Iris pigment epithelial cell (primary cell): Measurements from ENCODE around the gene CREB5.
A peak's percentile ranks its signal among the peaks of the same experiment; 100 is the strongest.
"Not testable (repeated sequence)": the region's sequence is repeated elsewhere in the genome, so short reads cannot be mapped to it uniquely, and the experiment has no call there.

Experiments used
- DNase-seq: peaks from one replicate; pipeline ENCODE4 v3.0.0-alpha.2; 2011; ENCODE audit warnings: low read depth

CREB5 gene

DNA sequence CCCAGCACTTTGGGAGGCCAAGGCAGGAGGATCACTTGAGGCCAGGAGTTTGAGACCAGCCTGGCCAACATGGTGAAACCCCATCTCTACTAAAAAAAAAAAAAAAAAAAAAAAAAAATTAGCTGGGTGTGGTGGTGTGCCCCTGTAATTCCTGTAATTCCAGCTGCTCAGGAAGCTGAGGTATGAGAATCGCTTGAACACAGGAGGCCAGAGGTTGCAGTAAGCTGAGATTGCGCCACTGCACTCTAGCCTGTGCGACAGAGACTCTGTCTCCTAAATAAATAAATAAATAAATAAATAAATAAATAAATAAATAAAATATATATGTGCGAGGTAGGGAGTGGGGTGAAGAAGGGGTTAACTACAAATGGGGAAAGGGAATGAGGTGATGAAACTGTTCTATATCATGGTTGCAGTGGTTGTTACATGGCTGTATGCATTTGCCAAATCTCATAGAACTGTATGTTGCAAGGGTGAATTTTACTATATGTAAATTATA is 199.1 kb downstream of the CREB5 start:
- DNase-seq, result not testable (repeated sequence)

DNA sequence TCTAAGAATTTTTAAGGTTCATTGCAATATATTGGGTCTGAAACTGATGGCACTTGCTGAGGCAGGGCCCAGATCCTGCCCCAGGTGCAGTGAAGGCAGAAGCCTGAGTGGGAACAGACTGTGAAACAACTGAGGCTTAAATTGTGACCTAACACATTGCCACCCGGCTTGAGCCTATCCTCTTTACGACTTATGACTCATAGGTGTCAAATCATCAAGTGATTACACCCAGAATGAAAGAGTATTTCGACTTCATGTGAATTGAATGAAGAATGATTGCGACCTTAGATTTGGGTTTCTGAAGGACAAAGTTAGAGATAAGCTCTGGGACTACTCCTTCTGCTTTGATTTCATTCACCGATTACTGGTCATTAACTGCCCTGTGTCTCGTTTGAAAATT is 200.9 kb downstream of the CREB5 start:
- no peak for DNase-seq

DNA sequence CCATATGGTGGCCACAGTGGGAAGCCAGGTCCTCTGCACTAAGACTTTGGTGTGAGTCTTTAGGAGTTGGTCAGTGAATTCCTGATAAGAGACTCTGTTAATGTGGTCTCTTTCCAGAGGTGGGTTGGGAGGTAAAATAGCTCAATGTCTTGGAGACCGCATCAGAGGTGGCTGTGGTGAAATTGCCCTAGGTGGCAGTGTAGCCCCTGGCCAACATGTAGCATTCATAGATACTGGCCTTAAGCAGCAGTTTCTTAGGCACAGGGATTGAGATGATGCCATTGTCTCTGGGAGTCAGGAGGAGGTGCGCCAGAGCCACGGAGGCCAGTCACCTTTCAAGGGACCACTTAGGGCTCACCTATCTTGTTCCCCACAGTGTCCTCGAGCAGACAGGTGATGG is 202.8 kb downstream of the CREB5 start:
- no peak for DNase-seq

DNA sequence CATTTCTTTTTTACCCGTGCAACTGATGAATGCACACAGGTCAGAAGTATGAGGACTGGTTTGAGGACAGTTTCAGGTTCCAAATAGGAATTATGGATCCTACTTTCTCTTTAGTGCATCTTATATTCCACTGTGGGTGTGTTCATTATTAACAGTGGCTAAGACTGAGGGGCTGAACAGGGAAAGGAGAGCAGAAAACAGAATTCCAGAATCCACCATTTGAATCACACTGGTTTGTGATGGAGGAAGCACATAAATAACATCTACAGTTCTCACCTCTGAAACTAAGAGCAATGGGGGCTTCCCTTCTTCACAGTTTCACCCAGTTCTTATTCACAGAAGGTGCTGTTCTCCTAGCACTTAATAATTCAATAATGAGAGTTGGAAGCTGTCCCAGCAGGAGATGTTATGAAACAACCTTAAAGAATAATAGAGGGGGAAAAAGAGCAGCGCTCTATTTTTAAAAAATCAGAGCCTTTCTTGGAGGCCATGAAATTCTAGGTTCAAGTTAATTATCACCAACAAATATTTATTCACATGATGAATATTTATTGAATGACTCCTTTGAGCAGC is 205.1 kb downstream of the CREB5 start:
- no peak for DNase-seq

DNA sequence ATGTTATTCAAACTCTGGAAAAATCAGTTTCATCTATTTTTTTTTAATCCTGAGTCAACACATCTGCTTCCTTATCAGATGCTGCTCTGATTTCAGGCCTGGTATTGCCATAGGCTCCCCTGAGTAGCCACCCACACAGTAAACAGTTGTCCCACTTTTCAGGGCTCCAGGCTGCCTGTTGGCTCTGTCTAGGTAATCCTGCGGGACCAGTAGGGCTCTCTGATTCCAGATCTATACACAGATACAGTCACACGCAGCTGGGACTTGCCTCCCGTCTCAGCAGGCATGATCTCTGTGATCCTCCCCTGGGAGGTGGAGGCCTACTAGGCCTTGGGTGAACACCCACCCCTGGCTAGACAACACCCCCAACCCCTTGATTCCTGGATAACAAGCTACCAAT is 206.1 kb downstream of the CREB5 start:
- no peak for DNase-seq

DNA sequence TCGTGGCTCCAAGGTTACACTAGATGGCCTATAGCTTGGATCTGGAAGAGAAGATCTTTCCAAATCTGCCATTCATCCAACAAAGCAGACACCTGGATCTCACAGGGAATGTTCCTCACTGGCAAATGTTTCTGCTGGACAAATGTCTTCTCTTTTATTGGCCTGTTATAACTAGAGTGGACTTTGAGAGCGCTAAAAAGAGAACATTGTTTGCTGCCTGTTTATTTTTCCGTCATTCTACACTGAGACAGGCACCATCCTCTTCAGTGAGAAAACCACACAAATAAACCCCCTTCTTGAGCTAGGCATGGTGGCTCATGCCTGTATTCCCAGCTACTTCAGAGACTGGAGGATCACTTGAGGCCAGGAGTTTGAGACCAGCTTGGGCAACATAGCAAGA is 206.9 kb downstream of the CREB5 start:
- no peak for DNase-seq

DNA sequence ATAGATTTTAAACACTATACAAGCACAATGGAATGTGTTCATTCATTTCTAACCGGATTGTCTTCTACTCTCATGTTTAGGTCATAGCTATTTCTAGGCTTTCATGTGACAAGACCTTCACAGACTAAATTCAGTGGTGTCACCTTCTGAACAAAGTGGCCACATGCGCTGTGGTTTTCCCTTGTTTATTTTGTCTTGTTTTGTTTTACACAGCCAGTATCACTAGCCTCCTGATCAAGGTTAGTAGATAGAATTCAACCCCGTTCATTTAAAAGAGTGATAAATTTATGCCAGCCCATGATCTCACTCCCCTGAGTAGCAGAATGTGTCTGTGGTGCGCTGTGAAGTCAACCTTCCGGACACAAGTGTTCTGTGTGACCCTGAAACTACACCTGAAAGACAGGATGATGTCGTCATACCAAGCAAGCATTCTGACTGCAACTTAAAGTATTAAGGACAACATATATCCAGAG is 209.1 kb downstream of the CREB5 start:
- DNase-seq, result no peak

DNA sequence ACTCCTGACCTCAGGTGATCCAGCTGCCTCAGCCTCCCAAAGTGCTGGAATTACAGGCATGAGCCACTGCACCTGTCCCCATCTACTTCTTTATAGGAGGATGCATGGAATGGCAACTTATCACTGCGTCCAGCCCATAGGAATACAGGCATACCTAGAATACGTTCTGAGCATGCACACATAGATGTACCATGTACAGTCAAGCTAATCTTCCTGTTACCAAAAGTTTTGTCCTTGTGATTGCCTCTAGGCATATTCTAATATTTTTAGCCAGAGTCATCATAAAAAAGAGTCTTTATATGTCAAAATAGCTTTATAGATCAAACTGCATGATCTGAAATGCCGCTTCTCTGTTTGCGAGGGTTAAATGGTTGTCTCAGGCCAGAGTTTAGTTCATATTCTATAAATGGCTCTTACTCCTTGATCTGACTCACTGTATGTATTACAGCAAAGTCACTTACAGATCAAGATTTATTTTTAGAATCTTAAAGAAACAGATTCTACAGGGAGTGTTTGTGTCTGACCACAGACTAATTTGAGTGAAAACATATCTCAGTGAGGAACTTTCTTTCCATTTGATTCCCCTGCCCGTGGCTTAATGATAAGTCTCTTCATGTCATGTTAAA is 210.9 kb downstream of the CREB5 start:
- DNase-seq, result peak; percentile 48

DNA sequence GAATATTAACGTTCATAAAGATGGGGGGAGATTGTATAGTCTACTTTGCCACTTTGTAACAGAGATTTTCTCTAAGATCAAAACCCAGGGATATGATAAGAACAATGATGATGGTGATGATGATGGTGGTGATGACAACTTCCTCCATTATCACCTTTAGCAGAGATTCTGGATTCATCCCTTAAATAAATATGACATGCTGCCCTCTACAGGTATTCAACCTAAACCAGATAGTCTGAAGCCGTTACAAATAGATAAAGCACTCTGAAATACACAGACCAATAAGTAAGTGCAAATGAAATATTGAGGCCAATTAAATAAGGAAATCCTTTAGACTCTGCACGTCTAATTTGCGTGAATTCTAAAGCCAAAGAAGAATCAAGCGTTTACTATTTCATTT is 211.5 kb downstream of the CREB5 start:
- DNase-seq, result no peak

DNA sequence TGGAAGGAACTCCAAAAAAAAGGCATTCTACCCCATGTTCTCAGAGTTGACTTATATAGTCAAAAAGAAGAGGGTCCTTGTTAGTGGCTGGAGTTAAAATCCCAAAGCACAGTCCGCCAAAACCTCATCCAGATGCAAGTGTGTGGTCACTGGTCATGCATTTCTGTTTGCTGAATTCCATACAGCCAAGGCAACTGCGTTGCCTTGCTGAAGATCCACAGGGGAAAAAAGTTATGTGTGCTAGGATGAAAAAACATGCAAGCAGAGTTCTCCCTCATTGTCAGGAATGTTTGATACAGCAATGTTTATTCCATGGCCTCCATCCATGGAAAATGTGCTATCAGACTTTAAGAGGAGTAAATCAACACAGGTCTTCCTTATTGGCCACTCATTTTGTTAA is 213.1 kb downstream of the CREB5 start:
- no peak for DNase-seq

DNA sequence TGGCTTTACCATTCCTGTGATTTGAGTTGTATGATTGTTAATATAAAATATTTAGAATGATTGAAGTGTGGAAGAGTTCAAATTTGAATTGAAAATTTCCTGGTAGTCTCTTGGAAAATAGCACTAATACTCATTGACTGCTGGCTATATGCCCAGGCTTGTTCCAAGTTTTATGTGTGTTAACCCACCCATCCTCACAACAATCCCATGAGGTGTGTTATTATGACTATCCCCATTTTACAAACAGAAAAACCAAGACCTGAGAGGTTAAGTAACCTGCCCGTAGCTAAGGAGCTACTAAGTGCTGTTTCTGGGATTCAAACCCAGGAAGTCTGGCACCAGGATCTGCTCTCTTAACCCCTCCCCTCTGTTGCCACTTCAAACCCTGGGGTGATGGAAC is 213.9 kb downstream of the CREB5 start:
- no peak for DNase-seq

DNA sequence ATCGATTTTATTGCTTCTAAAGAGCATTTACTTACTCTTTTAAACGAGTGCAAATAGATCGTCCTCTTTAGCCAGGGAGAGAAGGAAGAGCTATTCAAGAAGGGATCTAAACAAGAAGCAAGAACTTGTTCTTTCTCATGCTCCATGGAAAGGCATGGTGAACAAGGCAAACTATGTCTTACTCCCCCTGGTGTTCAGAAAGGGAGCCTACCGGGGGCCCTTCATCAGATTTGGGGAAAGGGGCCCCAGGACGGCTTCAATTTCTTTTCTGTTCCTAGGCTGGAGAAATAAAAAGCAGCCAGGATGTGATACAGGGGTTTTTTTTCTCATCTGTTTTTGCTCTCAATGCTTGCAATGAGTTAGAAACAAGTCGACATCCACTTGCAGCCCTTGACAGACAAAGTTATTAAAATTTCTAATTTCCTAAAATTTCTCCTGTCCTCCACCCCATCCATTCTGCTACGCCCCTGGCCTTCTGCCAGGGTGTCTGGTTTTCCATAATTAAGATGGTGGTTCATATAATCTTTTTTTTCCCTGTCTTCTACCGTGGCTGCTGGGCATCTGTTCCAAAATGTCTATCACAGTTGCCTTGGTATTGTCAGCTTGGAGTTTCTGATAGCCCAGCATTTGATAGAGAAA is 214.4 kb downstream of the CREB5 start:
- peak; percentile 45 for DNase-seq

DNA sequence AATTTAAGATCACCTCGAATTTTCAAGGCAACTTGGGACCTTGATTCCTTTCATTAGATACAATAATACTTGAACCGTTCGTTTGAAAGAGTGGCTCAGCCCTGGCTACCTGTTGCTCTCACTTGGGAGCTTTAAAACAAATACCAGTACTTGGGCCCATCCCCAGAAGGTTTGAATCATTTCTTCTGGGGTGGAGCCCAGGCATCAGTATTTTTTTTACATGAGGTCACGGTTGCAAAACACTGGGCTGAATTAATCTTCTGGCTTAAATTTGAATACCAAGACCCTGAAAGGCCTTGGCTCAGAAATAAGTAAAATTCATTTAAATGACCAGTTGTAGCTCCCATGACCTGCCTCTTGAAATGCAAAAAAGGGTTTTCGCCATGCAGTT is 214.9 kb downstream of the CREB5 start:
- peak; percentile 22 for DNase-seq

DNA sequence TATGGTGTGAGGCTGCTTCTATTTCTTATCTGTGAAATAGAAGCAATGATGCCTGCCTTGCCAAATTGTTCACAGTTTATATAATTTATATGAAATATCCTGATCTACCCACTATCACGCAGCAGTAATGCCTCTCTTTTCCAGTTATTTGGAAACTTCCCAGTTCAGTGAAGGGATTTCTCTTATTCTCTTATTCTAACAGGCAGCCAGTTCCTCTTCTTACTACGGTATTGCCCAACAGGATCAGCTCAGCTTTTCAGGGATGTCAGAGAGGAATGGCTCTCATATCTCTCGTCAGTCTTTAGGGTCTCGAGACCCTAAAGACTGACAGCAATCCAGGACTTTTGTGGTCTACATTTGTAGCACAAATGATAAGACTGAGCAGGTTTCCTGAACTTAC is 215.6 kb downstream of the CREB5 start:
- DNase-seq, result no peak

DNA sequence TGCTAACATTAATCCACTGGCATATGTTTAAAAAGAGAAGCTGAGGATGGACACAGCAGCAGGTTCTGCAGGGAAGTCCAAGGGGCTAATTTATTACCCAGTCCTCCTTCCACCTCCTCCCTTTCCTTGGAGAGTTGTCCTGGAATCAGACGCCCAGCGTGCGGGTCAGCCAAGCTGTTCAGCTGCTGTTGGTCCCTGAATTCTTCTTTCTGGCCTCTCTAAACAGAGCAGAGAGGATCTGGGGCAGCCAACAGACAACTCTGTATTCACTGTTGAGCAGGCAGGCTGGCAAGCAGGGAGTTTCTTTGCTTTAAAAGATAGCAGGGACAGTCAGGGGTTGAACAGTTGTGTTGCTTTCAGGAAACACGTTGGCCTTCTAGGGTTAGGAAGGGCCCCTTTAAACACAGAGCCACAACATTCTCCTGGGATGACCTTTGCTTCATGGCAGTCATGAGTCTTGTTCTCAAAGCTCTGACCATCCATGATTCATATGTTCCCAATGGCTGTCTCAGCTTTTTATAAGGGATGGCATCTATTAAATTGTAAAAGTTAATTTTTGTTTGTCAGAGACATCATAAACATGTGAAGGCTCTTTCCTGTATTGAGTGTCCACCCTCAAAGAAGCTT is 217.0 kb downstream of the CREB5 start:
- DNase-seq, result peak; percentile 28

DNA sequence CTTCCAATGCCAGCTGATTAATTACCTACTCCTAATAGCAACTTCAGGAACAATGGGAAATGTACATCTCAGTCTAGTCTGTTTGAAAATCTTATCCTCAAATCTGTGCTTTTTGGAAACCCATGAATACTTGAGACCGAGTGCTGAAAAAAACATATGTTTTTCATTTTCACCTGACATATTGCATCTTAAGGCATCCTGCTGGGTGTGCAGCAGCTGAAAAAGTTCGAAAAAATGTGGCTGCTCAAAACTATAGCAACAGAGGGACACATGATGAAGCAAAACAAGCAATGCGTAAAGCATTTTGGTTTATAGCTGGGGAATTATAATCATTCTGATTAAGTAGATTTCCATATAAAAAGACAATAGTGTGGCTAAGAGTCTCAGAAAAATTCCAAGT is 218.0 kb downstream of the CREB5 start:
- DNase-seq, result no peak

DNA sequence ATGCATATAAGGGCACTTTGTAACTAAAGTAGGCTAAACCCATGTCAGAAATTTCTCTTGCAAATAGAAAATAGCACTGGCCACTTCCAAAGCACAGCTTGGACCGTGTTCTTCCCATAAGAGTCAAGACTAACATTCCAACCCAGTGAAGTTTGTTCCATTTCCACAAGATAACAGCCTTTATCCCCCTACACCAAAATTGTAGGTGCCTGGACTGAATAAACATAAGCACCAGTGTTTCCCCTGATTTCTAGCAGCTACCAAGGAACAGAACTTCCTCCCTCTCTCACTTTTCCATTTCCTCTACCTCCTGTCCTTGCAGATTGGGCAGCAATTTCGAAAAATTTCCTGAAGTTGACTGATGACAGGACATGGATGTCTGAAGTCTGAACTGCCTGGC is 219.7 kb downstream of the CREB5 start:
- DNase-seq, result no peak

DNA sequence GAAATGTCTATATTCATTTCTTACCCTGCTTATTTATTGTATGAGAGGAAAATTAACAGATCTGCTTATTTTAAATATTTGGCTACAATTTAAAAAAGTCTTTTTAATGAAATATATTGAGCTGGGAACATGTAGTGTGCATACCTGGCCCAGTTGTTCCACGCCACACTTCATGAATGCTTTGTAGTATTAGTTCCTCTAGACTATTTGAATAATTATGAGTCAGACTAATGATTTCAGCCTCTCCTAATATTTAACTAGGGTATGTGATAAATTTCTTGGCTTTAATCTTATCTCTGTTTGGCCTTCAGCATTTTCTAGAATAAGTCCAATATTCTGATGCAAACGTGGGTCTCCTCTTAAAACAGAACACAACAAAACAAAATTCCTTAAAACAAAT is 226.6 kb downstream of the CREB5 start:
- no peak for DNase-seq

DNA sequence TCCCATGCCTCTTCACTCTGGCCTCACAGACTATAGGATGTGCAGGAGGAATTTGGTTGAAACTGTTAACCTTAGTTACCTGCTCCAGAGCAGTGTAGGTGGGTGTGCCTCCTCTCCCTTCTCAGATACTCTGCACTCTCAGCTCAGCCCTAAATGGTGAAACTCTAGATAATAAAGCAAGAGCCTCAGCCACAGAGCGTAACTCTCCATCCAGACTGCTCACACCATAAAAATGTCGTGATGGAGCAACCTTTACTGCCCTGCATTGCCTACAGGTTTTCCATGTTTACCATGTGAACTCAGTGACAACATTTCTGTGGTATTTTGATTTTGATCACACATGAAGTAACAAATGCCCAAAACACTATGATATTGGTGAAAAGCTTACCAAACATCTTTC is 227.7 kb downstream of the CREB5 start:
- no peak for DNase-seq

DNA sequence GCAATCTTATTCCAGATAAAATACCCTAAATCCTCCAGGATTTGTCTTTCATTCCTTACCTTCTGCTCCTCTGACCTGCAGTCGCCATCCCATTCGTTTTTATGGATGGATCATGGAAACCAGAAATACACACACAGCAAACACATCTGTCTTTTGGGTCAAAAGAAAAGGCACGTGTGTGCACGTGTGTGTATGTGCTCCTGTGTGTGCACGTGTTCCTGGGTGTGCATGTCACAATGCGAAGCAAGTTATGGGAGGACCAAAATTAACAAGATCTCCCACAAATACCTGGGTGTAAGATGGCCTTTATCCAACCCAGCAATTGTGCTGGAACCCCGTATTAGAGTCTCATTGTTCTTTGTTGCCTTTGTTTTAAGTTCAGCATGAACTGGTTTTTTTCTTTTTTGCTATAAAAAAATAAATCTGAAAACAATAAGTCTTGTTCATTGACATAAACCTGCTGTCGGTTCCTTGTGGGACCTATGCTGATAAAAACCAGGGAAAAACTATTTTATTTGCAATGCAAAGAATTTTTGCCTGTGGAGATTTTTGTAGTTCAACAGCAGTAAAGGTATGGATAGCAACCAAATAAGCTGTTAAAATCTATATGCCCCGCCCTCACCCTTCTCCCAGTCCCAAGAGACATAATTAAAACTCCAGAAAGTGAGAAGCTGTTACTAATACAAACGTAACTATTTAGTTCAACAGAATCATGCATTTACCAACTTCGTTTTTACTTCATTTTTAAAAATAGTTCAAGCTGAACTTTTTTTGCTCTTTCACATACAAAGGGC is 229.6 kb downstream of the CREB5 start:
- no peak for DNase-seq

DNA sequence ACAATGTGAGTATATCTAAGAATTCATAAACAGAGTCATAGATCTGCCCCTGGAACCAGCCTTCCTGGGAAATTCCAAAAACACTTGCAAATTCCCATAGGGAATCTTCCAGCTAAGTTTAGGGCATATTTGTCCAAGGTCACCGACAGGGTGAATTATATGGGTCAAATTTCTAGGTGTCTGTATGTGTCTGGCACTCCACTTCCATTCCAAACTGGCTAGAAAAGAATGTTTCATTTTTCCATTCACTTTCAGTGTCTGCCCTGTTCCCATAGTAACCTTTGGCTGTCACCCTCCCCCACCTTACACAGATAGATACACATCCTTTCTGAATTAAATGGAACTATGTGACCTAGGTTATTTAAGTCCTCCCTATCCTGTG is 230.9 kb downstream of the CREB5 start:
- DNase-seq, result no peak

DNA sequence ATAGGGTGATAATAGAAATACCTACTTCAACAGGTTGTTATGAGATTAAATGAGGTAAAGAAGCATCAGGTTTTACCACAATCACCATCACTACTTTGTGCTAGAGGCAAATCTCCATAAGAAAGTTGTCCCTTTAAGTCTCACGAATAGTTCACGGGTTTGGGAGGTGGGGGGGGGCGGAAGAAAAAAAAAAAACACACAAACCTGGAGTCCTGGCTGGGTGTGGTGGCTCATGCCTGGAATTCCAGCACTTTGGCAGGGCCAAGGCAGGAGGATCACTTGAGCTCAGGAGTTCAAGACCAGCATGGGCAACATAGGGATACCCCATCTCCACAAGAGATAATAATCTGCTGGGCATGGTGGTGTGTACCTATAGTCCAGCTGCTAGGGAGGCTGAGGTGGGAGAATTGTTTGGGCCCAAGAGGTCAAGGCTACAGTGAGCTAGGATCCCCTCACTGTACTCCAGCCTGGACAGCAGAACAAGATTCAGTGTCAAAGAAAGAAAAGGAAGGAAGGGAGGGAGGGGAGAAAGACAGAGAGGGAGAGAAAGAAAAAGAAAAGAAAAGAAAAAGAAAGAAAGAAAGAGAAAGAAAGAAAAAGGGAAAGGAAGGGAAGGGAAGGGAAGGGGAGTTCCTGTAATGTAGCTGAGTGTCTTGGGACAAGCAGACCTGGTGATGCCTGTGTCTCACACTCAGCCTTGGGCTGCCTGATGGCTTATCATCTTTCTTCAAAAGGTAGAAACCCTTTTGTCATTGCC is 231.4 kb downstream of the CREB5 start:
- DNase-seq, result no peak
